Progenitor cell of endocrine pancreas (in vitro differentiated cells): Measurements from ENCODE around the gene ANGPTL7. TPM values are rescaled to one million over a fixed set of nuclear protein-coding genes. Genes with fewer than 3 reads are reported as not detected.

ENCODE experiments used
- DNase-seq: peaks from one replicate; pipeline ENCODE4 v3.0.0; 2021; ENCODE audit warnings: low spot score; ENCODE audit not compliant: unreplicated experiment
- H3K27ac Mint-ChIP-seq: 2 replicates; pipeline ENCODE4 v1.8.0; 2021; ENCODE audit warnings: mild to moderate bottlenecking, moderate library complexity, mixed read lengths
- H3K27me3 Mint-ChIP-seq: 2 replicates; pipeline ENCODE4 v1.8.0; 2021; ENCODE audit warnings: mixed read lengths
- H3K36me3 Mint-ChIP-seq: 2 replicates; pipeline ENCODE4 v1.8.0; 2022; ENCODE audit warnings: mixed read lengths; ENCODE audit not compliant: insufficient read depth
- H3K4me1 Mint-ChIP-seq: 2 replicates; pipeline ENCODE4 v1.8.0; 2021; ENCODE audit warnings: low read depth, mixed read lengths
- H3K4me3 Mint-ChIP-seq: 2 replicates; pipeline ENCODE4 v1.8.0; 2021; ENCODE audit warnings: low read depth, mild to moderate bottlenecking, moderate library complexity, mixed read lengths
- H3K9me3 Mint-ChIP-seq: 2 replicates; pipeline ENCODE4 v1.8.0; 2021; ENCODE audit warnings: low read depth, mixed read lengths
- long read RNA-seq: library from polyadenylated mRNA; unstranded; transcript quantifications from one replicate; pipeline ENCODE4 v2.0.0, GENCODE V29; 2020
- total RNA-seq: library from RNA; stranded (reverse); gene quantifications from 2 replicates; pipeline ENCODE4 v1.2.1, GENCODE V29; 2021
- TF ChIP-seq, protein P1 (sequence below): fragments of 200-600 bp; sonication (generic); IDR thresholded peaks from one replicate; pipeline ENCODE4 v1.5.0; 2021; ENCODE audit warnings: antibody characterized with exemption, mild to moderate bottlenecking; ENCODE audit not compliant: unreplicated experiment

Gene ANGPTL7, protein sequence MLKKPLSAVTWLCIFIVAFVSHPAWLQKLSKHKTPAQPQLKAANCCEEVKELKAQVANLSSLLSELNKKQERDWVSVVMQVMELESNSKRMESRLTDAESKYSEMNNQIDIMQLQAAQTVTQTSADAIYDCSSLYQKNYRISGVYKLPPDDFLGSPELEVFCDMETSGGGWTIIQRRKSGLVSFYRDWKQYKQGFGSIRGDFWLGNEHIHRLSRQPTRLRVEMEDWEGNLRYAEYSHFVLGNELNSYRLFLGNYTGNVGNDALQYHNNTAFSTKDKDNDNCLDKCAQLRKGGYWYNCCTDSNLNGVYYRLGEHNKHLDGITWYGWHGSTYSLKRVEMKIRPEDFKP
- not detected in 2 replicates for total RNA-seq
- long read RNA-seq, result 0 reads

DNA sequence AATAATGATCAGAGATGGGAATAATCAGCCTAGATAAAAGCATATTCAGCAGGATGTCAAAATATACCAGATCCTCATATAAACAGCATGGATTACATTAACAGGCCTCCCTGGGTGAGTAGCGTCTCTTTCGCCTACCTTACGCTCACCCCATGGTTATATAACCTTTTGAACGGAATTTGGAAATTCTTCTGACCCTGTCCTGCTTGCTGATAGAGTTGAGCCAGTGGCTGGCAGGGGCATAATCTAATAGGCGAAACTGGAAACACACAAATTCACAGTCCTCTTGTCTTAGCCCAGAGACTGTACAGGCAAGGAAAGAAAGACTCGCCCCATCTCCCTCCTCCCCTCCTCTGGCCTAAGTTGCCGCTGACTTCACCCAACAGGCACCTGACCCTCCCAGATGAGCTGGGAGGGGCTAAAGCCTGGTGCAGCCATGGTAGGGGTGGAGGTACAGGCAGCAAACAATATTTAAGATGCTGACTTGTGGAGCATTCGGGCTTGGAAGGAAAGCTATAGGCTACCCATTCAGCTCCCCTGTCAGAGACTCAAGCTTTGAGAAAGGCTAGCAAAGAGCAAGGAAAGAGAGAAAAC is at the start of gene ANGPTL7:
Gene ANGPTL7 (plus strand): TSS at position 498 of the 594 bp plus-strand sequence. CDS start 225 bp downstream, outside the sequence.
- Mint-ChIP-seq H3K36me3 (peaks cover 8% of the 10 kb centered on the region), H3K4me1 (no peaks in the 10 kb centered on the region), H3K27ac (peak within 1 kb of the TSS; percentile 22), H3K27me3 (no peaks in the 10 kb centered on the region), H3K4me3 (no peak within 1 kb of the TSS), H3K9me3 (no peaks in the 10 kb centered on the region)
- TF ChIP-seq, protein P1, sequence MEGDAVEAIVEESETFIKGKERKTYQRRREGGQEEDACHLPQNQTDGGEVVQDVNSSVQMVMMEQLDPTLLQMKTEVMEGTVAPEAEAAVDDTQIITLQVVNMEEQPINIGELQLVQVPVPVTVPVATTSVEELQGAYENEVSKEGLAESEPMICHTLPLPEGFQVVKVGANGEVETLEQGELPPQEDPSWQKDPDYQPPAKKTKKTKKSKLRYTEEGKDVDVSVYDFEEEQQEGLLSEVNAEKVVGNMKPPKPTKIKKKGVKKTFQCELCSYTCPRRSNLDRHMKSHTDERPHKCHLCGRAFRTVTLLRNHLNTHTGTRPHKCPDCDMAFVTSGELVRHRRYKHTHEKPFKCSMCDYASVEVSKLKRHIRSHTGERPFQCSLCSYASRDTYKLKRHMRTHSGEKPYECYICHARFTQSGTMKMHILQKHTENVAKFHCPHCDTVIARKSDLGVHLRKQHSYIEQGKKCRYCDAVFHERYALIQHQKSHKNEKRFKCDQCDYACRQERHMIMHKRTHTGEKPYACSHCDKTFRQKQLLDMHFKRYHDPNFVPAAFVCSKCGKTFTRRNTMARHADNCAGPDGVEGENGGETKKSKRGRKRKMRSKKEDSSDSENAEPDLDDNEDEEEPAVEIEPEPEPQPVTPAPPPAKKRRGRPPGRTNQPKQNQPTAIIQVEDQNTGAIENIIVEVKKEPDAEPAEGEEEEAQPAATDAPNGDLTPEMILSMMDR, result no peak
- DNase-seq, result no peak

DNA sequence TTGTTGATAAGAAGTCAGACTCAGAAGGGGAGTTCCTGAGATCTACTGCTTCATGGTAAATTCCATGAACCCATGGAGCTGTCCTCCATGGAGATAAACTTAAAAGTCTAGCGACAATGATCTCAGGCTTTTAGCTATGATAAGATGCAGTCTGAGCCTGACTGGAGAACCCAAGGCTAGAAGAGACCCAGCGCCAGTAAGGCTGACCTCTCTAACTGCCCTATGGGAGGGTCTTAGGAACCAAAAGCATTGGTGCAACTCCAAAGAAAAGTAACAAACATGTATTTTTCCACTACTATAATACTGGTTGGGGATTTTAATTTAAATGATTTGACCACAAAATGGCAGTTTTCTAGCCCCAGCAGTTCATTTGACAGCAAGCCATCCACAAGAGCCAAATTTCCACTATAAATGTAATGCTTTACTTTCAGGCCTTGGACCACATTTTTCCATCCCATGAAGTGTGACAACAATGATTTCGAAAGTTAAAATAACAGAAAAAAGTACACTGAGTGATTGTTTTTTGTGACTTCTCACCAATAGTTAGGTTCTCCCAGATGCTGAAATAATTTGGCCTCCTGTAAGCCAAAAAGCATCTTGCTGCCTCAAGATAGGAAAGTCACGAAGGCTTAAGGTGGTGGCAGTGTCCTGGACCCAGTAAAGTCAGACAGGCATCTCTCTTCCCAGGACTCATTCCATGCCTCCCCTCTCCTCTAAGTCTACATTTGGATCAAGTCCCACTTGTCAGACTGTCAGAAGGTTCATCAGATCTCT is 46.4 kb upstream of the ANGPTL7 start:
- no peak overlapping the region for H3K27ac Mint-ChIP-seq
- no peak overlapping the region for H3K4me3 Mint-ChIP-seq

DNA sequence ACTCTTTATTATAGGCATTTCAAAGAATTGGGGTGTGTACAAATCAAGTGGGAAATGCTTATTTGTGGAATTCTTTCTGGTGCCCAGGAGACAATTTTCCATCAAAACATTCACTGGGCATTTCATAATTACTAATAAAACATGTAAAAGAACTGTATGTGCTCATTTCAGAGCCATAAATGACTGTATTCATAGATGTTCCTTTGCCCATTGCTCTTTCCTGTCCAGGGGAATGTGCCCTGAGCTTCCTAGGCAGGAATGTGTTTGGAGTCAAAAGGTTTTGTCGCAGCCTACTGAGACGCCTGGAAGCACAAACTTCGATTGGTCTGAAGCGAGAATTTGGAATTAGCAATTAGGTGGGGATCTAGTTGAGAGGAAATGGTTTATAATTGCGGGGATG is 45.8 kb upstream of the ANGPTL7 start:
- Mint-ChIP-seq H3K36me3 (peaks cover 10% of the 10 kb centered on the region), H3K9me3 (no peaks in the 10 kb centered on the region), H3K27ac (no peak overlapping the region), H3K4me1 (no peaks in the 10 kb centered on the region), H3K4me3 (no peak overlapping the region), H3K27me3 (no peaks in the 10 kb centered on the region)
- no peak for DNase-seq
- TF ChIP-seq, protein P1, result no peak

More for the DNA sequence above, 46.4 kb upstream of the ANGPTL7 start:
- H3K27me3 Mint-ChIP-seq, result no peaks in the 10 kb centered on the region
- no peak for DNase-seq
- TF ChIP-seq, protein P1, result no peak
- H3K9me3 Mint-ChIP-seq, result no peaks in the 10 kb centered on the region
- H3K4me1 Mint-ChIP-seq, result no peaks in the 10 kb centered on the region
- H3K36me3 Mint-ChIP-seq, result peaks cover 10% of the 10 kb centered on the region

DNA sequence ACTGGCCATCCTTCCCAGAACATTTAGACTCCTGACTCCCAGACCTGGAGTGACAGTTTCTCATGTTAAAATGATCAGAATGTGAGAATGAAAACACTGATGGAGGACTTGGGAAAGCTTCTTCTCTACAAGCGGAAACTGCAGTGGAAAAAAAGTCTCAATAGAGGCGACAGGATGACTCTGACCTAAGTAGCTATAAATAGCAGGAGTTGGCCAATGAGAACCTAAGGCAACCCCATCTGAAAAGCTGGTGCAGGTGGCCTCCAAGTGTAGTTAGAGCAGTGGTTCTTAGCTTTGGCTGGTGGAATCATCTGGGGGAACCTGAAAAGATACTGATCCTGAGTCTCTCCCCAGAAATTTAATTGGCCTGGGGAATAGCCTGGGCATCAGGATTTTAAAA is 45.2 kb upstream of the ANGPTL7 start:
- H3K4me3 Mint-ChIP-seq, result no peak overlapping the region
- DNase-seq, result no peak
- H3K27me3 Mint-ChIP-seq, result no peaks in the 10 kb centered on the region
- H3K27ac Mint-ChIP-seq, result no peak overlapping the region
- TF ChIP-seq, protein P1, result no peak
- no peaks in the 10 kb centered on the region for H3K9me3 Mint-ChIP-seq
- peaks cover 8% of the 10 kb centered on the region for H3K36me3 Mint-ChIP-seq
- no peaks in the 10 kb centered on the region for H3K4me1 Mint-ChIP-seq

DNA sequence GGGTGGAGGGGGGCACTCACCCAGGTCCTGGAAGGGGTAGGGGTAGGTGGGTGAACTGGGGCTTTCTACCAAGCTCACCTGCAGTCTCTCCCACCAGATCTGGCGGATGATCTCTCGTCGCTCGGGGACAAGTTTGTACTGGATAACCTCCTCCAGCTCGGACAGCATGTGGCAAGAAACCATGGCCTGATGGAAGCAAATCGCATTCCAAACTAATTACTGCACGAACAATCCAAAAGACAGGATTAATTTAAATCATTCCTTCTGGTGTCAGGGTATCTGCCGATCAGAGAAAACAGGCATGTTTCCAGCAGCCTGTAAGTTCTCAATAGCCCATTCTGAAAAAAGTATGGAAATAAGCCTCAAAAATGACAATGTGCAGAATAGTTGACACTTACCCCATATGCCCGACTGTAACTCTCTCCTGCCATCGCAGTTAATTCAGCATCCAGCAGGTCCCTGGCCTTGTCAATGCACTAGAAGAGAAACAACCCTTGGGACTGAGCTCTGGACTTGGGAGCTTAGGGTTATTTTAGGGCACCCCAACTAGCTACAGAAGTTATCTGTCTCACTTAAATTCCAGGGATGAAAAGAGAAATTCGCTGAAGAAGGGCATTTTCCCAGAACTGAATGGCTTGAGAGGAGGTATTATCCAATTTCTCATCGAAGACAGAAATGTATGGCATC is 44.4 kb upstream of the ANGPTL7 start:
- TF ChIP-seq, protein P1, result no peak
- no peaks in the 10 kb centered on the region for H3K27me3 Mint-ChIP-seq
- no peak for DNase-seq
- no peaks in the 10 kb centered on the region for H3K9me3 Mint-ChIP-seq
- no peak overlapping the region for H3K27ac Mint-ChIP-seq
- peaks cover 6% of the 10 kb centered on the region for H3K36me3 Mint-ChIP-seq
- H3K4me3 Mint-ChIP-seq, result no peak overlapping the region
- H3K4me1 Mint-ChIP-seq, result no peaks in the 10 kb centered on the region
